A673 (cell line): Measurements from ENCODE around the gene STOX2. TPM values are rescaled to one million over a fixed set of nuclear protein-coding genes. Genes with fewer than 3 reads are reported as not detected.

Experiments
- BruUV-seq: library from RNA; stranded (reverse); fragments of 400-500 nt; replicated peaks from 2 replicates; lab custom pipeline; 2021; lab: Mats Ljungman, UMichigan
- CTCF ChIA-PET: fragments of 300-600 bp; sonication (Branson Sonifier 250); formaldehyde crosslinking; loops from one replicate; lab custom pipeline; 2022; ENCODE audit warnings: antibody characterized with exemption; lab: Charles Lee
- POLR2A ChIA-PET: fragments of 300-600 bp; sonication (Branson Sonifier 250); formaldehyde crosslinking; loops from one replicate; lab custom pipeline; 2022; ENCODE audit warnings: antibody characterized with exemption; ENCODE audit not compliant: low non-redundant PET; lab: Charles Lee
- DNase-seq: peaks from one replicate; pipeline ENCODE4 v3.0.0-alpha.2; 2015; ENCODE audit warnings: low spot score
- H3K27ac ChIP-seq: fragments of 200-600 bp; sonication (generic); 2 replicates; pipeline ENCODE4 v1.5.1; 2016; ENCODE audit warnings: mixed run types, low read depth, mild to moderate bottlenecking, mixed read lengths, antibody characterized with exemption, low read length; ENCODE audit not compliant: poor library complexity, severe bottlenecking
- H3K27me3 ChIP-seq: fragments of 200-600 bp; sonication (generic); replicated peaks from 2 replicates; pipeline ENCODE4 v1.6.1; 2017; ENCODE audit warnings: mixed run types, low read depth, mild to moderate bottlenecking, mixed read lengths, antibody characterized with exemption, low read length; ENCODE audit not compliant: insufficient read depth, poor library complexity
- H3K36me3 ChIP-seq: fragments of 200-600 bp; sonication (generic); 2 replicates; pipeline ENCODE4 v1.6.1; 2016; ENCODE audit warnings: mixed run types, mild to moderate bottlenecking, mixed read lengths, antibody characterized with exemption, low read length; ENCODE audit not compliant: insufficient read depth, poor library complexity, severe bottlenecking
- H3K4me1 ChIP-seq: fragments of 200-600 bp; sonication (generic); 2 replicates; pipeline ENCODE4 v1.6.1; 2017; ENCODE audit warnings: mixed run types, mild to moderate bottlenecking, mixed read lengths, antibody characterized with exemption, low read length; ENCODE audit not compliant: insufficient read depth, poor library complexity, severe bottlenecking
- H3K4me3 ChIP-seq: fragments of 200-600 bp; sonication (generic); 2 replicates; pipeline ENCODE4 v1.5.1; 2016; ENCODE audit warnings: low read depth, mixed run types, mild to moderate bottlenecking, mixed read lengths, low read length; ENCODE audit not compliant: poor library complexity, severe bottlenecking
- H3K9me3 ChIP-seq: fragments of 200-600 bp; sonication (generic); 2 replicates; pipeline ENCODE4 v1.6.1; 2016; ENCODE audit warnings: mixed run types, low read depth, mild to moderate bottlenecking, mixed read lengths, antibody characterized with exemption, low read length; ENCODE audit not compliant: poor library complexity, severe bottlenecking
- CTCF ChIP-seq: fragments of 300-800, 200-600 bp; sonication (generic); conservative IDR thresholded peaks from 2 replicates; pipeline ENCODE4 v1.5.1; 2017; ENCODE audit warnings: low read depth, mild to moderate bottlenecking, antibody characterized with exemption, low read length, moderate library complexity, mixed read lengths
- EZH2 ChIP-seq: fragments of 200-600 bp; sonication (generic); IDR thresholded peaks from 2 replicates; pipeline ENCODE4 v1.6.1; 2017; ENCODE audit warnings: borderline replicate concordance, low read depth, mild to moderate bottlenecking, mixed read lengths, antibody characterized with exemption, low read length; ENCODE audit not compliant: poor library complexity, severe bottlenecking
- intact Hi-C: fragments of 100-400 bp; cut with micrococcal nuclease; formaldehyde crosslinking; loops from one replicate; pipeline ENCODE4 v1.10.0; 2022; ENCODE audit not compliant: unreplicated experiment
- total RNA-seq: library from RNA; stranded (reverse); gene quantifications from 2 replicates; pipeline ENCODE4 v1.2.3, GENCODE V29; 2021

Gene STOX2
- total RNA-seq, 1 experiment from 2014 or later, result 2.9 TPM

GRCh38 chr4:183993676-183994075 is 88.6 kb downstream of the STOX2 start:
- Histone ChIP-seq H3K36me3 (no peaks in the 10 kb centered on the region), H3K27ac (no peak overlapping the region), H3K4me1 (peaks cover under 1% of the 10 kb centered on the region), H3K27me3 (no peaks in the 10 kb centered on the region), H3K9me3 (no peaks in the 10 kb centered on the region), H3K4me3 (no peak overlapping the region)
- DNase-seq, result no peak
- BruUV-seq, result no TSS peak
- ChIA-PET POLR2A (no interaction called here), CTCF (no interaction called here)
- TF ChIP-seq EZH2 (no peak), CTCF (no peak)
- intact Hi-C loops, result no loop called here

- Histone ChIP-seq H3K27me3 (no peaks in the 10 kb centered on the region), H3K27ac (no peak overlapping the region), H3K36me3 (no peaks in the 10 kb centered on the region), H3K4me3 (no peak overlapping the region), H3K9me3 (no peaks in the 10 kb centered on the region), H3K4me1 (no peaks in the 10 kb centered on the region)
- no peak for TF ChIP-seq EZH2
- TF ChIP-seq CTCF, result no peak
- ChIA-PET POLR2A (no interaction called here), CTCF (no interaction called here)
- intact Hi-C loops, result no loop called here
- DNase-seq, result no peak
- BruUV-seq, result no TSS peak
Measured at GRCh38 chr4:183995570-183995969, 90.5 kb downstream of the STOX2 start.

GRCh38 chr4:183996868-183997267 is 91.8 kb downstream of the STOX2 start:
- CTCF ChIA-PET, result no interaction called here
- BruUV-seq, result no TSS peak
- Histone ChIP-seq H3K4me1 (no peaks in the 10 kb centered on the region), H3K4me3 (no peak overlapping the region), H3K27ac (no peak overlapping the region), H3K9me3 (no peaks in the 10 kb centered on the region), H3K36me3 (no peaks in the 10 kb centered on the region), H3K27me3 (no peaks in the 10 kb centered on the region)
- POLR2A ChIA-PET, result no interaction called here
- intact Hi-C loops, result no loop called here
- no peak for TF ChIP-seq EZH2
- no peak for TF ChIP-seq CTCF
- DNase-seq, result no peak
